HL-60 (cell line): ENCODE results near the gene ARSG.
"Not testable (repeated sequence)": the region's sequence is repeated elsewhere in the genome, so short reads cannot be mapped to it uniquely, and the experiment has no call there.

Experiments
- DNase-seq, 2 experiments: peaks; one replicate each; pipeline ENCODE4 v3.0.0-alpha.2; 2010 to 2020; ENCODE audit warnings: low read depth in 1 of 2, low spot score in 1 of 2
- H3K27ac ChIP-seq: fragments of 250-450 bp; sonication (Bioruptor Pico); replicated peaks from 2 replicates; pipeline ENCODE4 v1.5.1; 2020; ENCODE audit warnings: mild to moderate bottlenecking, moderate library complexity
- H3K27me3 ChIP-seq: fragments of 250-450 bp; sonication (Bioruptor Pico); 2 replicates; pipeline ENCODE4 v1.5.1; 2021; ENCODE audit warnings: mild to moderate bottlenecking, moderate library complexity; ENCODE audit not compliant: insufficient read depth, poor library complexity, severe bottlenecking
- H3K4me3 ChIP-seq: replicated peaks from 2 replicates; pipeline ENCODE4 v1.5.1; 2011; ENCODE audit warnings: mild to moderate bottlenecking, control low read depth, low read length; ENCODE audit not compliant: insufficient read depth
- CTCF ChIP-seq: IDR thresholded peaks from one replicate; pipeline ENCODE4 v1.5.1; 2011; ENCODE audit warnings: low read length, control low read depth, inconsistent platforms; ENCODE audit not compliant: insufficient read depth
- GABPA ChIP-seq: IDR thresholded peaks from 2 replicates; pipeline ENCODE4 v1.6.1; 2012; ENCODE audit warnings: low read depth
- POLR2AphosphoS5 ChIP-seq: IDR thresholded peaks from 2 replicates; pipeline ENCODE4 v1.6.1; 2012; ENCODE audit warnings: low read depth
- SPI1 ChIP-seq: IDR thresholded peaks from 2 replicates; pipeline ENCODE4 v1.6.1; 2012; ENCODE audit warnings: low read depth, mild to moderate bottlenecking, borderline replicate concordance
- TF ChIP-seq, protein P1 (sequence below): IDR thresholded peaks from 2 replicates; pipeline ENCODE4 v1.6.1; 2012; ENCODE audit warnings: low read depth; ENCODE audit not compliant: insufficient replicate concordance

ARSG gene

GRCh38 chr17:68329331-68329730 lies 38.0 kb downstream of the ARSG start:
- Histone ChIP-seq H3K4me3 (no peak overlapping the region), H3K27me3 (no peaks in the 10 kb centered on the region), H3K27ac (no peak overlapping the region)
- DNase-seq = no peak
- TF ChIP-seq POLR2AphosphoS5 (no peak), SPI1 (no peak), CTCF (no peak), GABPA (no peak)
- TF ChIP-seq, protein P1, sequence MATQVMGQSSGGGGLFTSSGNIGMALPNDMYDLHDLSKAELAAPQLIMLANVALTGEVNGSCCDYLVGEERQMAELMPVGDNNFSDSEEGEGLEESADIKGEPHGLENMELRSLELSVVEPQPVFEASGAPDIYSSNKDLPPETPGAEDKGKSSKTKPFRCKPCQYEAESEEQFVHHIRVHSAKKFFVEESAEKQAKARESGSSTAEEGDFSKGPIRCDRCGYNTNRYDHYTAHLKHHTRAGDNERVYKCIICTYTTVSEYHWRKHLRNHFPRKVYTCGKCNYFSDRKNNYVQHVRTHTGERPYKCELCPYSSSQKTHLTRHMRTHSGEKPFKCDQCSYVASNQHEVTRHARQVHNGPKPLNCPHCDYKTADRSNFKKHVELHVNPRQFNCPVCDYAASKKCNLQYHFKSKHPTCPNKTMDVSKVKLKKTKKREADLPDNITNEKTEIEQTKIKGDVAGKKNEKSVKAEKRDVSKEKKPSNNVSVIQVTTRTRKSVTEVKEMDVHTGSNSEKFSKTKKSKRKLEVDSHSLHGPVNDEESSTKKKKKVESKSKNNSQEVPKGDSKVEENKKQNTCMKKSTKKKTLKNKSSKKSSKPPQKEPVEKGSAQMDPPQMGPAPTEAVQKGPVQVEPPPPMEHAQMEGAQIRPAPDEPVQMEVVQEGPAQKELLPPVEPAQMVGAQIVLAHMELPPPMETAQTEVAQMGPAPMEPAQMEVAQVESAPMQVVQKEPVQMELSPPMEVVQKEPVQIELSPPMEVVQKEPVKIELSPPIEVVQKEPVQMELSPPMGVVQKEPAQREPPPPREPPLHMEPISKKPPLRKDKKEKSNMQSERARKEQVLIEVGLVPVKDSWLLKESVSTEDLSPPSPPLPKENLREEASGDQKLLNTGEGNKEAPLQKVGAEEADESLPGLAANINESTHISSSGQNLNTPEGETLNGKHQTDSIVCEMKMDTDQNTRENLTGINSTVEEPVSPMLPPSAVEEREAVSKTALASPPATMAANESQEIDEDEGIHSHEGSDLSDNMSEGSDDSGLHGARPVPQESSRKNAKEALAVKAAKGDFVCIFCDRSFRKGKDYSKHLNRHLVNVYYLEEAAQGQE = no peak

GRCh38 chr17:68331932-68332331 lies 40.6 kb downstream of the ARSG start:
- H3K27ac ChIP-seq, DNase-seq, H3K4me3 ChIP-seq, H3K27me3 ChIP-seq: not testable (repeated sequence)

DNA sequence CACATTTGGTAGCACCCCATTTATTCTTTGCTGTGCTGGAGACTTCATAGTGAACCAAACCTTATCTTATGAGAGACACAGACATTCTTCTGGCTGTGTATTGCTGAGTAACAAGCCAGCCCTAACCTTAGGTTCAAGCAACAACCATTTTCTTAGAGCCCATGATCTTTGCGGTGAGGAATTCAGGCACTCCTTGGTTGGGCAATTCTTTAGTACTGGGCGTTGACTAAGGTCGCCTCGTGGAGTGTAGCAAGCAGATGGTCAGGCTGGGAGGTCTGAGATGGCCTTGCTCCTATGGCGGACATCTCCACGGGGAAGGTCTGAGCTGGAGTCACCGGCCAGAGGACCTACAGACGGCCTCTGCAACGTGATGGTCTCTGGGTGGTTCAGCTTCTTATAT lies 43.1 kb downstream of the ARSG start:
- DNase-seq = no peak
- TF ChIP-seq POLR2AphosphoS5 (no peak), CTCF (no peak), SPI1 (no peak), GABPA (no peak)
- TF ChIP-seq, protein P1 = no peak
- no peaks in the 10 kb centered on the region for H3K27me3 ChIP-seq
- no peak overlapping the region for H3K27ac ChIP-seq
- H3K4me3 ChIP-seq = no peak overlapping the region

DNA sequence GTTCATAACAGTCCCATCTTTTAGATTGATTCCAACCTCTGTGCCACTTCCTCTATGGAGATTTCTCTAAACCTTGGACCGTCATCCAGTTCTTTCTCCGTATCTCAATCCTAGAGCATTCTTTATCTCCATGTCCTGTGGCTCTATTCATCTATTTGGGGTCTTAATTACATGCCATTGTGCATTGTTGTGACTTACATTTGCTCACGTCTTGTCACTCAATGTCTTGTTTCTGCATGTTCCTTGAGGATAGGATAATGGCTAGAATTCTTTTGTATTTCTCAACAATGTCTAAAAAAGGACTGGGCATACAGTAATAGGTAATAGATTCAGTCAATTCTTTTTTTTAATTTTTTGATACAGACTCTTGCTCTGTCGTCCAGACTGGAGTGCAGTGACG lies 50.2 kb downstream of the ARSG start:
- H3K27me3 ChIP-seq = no peaks in the 10 kb centered on the region
- no peak for DNase-seq
- no peak for TF ChIP-seq POLR2AphosphoS5
- TF ChIP-seq GABPA = no peak
- TF ChIP-seq SPI1 = no peak
- TF ChIP-seq, protein P1 = no peak
- TF ChIP-seq CTCF = no peak
- no peak overlapping the region for H3K27ac ChIP-seq
- H3K4me3 ChIP-seq = no peak overlapping the region
